ENCODE measurements around the gene FBN2. TPM values are rescaled to one million over a fixed set of nuclear protein-coding genes. Genes with fewer than 3 reads are reported as not detected.
"Not testable (repeated sequence)": the region's sequence is repeated elsewhere in the genome, so short reads cannot be mapped to it uniquely, and the experiment has no call there.

FBN2 gene
- total RNA-seq, 1 donor from 2014 or later, result 0.49 TPM

DNA sequence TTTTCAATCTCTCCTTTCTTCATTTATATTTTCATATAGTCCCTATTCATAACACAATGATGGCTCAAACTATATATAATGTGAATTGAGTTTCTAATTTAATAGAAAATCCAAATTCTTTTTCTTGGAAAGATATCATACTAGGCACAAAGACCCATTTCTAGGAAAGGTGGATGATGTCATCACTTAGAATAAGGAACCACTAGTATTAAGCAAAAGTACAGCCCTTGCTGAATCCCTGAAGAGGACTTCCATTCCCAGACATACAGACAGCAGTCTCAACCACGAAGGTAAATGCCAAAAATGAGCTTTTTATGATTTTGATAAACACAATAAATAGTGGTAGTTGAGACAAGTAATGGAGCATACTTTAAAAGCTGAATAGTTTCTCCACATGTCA is 210.0 kb downstream of the FBN2 start:
- Histone ChIP-seq H3K4me3 (no peak overlapping the region), H3K27ac (no peak overlapping the region), H3K36me3 (no peaks in the 10 kb centered on the region), H3K4me1 (peaks cover 9% of the 10 kb centered on the region), H3K9me3 (no peaks in the 10 kb centered on the region), H3K27me3 (no peaks in the 10 kb centered on the region)
- DNase-seq (ENCODE audit: extremely low spot score in 2 of 2), result no peak
- TF ChIP-seq POLR2A (IDR thresholded peaks at IDR 0.05) (no peak), POLR2AphosphoS5 (IDR thresholded peaks at IDR 0.05; ENCODE audit: insufficient read depth in 1 of 2, low read depth in 1 of 2) (no peak)
- TF ChIP-seq, protein P1, sequence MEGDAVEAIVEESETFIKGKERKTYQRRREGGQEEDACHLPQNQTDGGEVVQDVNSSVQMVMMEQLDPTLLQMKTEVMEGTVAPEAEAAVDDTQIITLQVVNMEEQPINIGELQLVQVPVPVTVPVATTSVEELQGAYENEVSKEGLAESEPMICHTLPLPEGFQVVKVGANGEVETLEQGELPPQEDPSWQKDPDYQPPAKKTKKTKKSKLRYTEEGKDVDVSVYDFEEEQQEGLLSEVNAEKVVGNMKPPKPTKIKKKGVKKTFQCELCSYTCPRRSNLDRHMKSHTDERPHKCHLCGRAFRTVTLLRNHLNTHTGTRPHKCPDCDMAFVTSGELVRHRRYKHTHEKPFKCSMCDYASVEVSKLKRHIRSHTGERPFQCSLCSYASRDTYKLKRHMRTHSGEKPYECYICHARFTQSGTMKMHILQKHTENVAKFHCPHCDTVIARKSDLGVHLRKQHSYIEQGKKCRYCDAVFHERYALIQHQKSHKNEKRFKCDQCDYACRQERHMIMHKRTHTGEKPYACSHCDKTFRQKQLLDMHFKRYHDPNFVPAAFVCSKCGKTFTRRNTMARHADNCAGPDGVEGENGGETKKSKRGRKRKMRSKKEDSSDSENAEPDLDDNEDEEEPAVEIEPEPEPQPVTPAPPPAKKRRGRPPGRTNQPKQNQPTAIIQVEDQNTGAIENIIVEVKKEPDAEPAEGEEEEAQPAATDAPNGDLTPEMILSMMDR (IDR thresholded peaks at IDR 0.05), result no peak
- intact Hi-C loops (cut with DNase I), result no loop called here

DNA sequence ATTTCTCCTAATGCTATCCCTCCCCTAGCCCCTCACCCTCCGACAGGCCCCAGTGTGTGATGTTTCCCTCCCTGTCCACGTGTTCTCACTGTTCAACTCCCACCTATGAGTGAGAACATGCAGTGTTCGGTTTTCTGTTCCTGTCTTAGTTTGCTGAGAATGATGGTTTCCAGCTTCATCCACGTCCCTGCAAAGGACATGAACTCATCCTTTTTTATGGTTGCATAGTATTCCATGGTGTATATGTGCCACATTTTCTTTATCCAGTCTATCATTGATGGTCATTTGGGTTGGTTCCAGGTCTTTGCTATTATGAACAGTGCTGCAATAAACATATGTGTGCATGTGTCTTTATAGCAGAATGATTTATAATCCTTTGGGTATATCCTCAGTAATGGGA is 216.6 kb downstream of the FBN2 start:
- H3K9me3 ChIP-seq; H3K4me3 ChIP-seq; H3K4me1 ChIP-seq; DNase-seq (ENCODE audit: extremely low spot score in 2 of 2); H3K27ac ChIP-seq; H3K36me3 ChIP-seq; intact Hi-C loops (cut with DNase I); H3K27me3 ChIP-seq: not testable (repeated sequence)

DNA sequence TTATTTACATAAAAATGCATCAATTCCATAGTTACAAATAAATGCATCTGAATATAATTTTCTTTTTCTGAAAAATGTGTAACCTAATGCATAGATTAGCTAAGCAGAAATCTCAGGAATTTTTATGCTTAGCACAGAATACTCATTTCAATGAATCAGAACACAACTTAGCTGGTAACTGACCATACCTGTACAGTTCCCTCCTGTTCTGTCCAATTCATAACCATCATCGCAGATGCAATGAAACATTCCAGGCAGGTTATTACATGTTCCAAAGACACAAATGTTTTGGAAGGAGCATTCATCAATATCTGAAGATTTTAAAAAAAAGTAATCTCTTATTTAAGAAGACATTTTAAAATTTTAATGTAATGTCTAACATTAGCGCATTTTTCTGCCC is 219.4 kb downstream of the FBN2 start:
- Histone ChIP-seq H3K9me3 (no peaks in the 10 kb centered on the region), H3K4me1 (no peaks in the 10 kb centered on the region), H3K27me3 (no peaks in the 10 kb centered on the region), H3K27ac (no peak overlapping the region), H3K36me3 (no peaks in the 10 kb centered on the region), H3K4me3 (no peak overlapping the region)
- intact Hi-C loops (cut with DNase I), result no loop called here
- no peak for DNase-seq (ENCODE audit: extremely low spot score in 2 of 2)
- no peak for TF ChIP-seq POLR2A (IDR thresholded peaks at IDR 0.05)
- TF ChIP-seq POLR2AphosphoS5 (IDR thresholded peaks at IDR 0.05; ENCODE audit: insufficient read depth in 1 of 2, low read depth in 1 of 2), result no peak
- TF ChIP-seq, protein P1 (IDR thresholded peaks at IDR 0.05), result no peak

DNA sequence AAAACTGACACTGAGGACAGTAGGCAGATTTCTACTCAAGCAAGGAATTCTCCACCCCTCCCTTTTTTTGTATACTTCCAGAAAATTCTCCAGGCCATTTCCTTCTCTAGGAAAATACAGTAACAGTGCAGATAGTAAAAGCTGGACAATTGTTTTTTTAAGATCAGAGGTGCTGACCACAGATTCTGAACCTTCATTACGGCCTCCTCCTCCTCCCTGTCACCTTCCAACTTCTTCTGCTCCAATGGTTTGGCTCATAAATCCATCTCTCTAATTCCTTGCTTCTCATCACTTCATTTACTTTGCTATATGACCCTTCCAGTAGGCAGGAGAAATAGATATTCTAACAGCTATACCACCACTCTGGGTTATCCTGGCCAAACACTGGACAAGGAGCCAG is 220.6 kb downstream of the FBN2 start:
- Histone ChIP-seq H3K4me1 (no peaks in the 10 kb centered on the region), H3K4me3 (no peak overlapping the region), H3K27ac (no peak overlapping the region), H3K9me3 (no peaks in the 10 kb centered on the region), H3K36me3 (no peaks in the 10 kb centered on the region), H3K27me3 (no peaks in the 10 kb centered on the region)
- intact Hi-C loops (cut with DNase I), result no loop called here
- TF ChIP-seq POLR2AphosphoS5 (IDR thresholded peaks at IDR 0.05; ENCODE audit: insufficient read depth in 1 of 2, low read depth in 1 of 2) (no peak), POLR2A (IDR thresholded peaks at IDR 0.05) (no peak)
- TF ChIP-seq, protein P1 (IDR thresholded peaks at IDR 0.05), result no peak
- no peak for DNase-seq (ENCODE audit: extremely low spot score in 2 of 2)

DNA sequence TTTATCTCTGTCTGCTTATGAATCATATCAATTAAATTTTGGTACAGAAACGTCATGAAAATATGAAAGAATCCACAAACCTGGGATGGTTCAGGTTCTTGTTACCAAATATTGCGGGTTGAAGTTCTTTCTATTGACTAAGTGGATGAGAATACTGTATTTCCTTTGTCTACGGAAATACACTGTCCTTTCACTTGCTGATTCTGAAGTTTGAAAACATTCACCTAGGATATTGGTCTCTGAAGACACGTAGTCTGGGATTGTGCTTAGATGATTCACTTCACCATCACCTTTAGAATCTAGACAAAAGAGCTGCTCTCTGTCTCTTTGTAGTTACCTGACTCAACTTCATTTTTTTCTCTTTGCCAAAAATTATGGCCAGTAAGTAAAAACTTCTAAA is 222.4 kb downstream of the FBN2 start:
- intact Hi-C loops (cut with DNase I), result no loop called here
- no peaks in the 10 kb centered on the region for H3K27me3 ChIP-seq
- H3K9me3 ChIP-seq, result no peaks in the 10 kb centered on the region
- H3K27ac ChIP-seq, result no peak overlapping the region
- no peak for DNase-seq (ENCODE audit: extremely low spot score in 2 of 2)
- H3K36me3 ChIP-seq, result no peaks in the 10 kb centered on the region
- H3K4me3 ChIP-seq, result no peak overlapping the region
- no peaks in the 10 kb centered on the region for H3K4me1 ChIP-seq
- TF ChIP-seq POLR2AphosphoS5 (IDR thresholded peaks at IDR 0.05; ENCODE audit: insufficient read depth in 1 of 2, low read depth in 1 of 2) (no peak), POLR2A (IDR thresholded peaks at IDR 0.05) (no peak)
- TF ChIP-seq, protein P1 (IDR thresholded peaks at IDR 0.05), result no peak

DNA sequence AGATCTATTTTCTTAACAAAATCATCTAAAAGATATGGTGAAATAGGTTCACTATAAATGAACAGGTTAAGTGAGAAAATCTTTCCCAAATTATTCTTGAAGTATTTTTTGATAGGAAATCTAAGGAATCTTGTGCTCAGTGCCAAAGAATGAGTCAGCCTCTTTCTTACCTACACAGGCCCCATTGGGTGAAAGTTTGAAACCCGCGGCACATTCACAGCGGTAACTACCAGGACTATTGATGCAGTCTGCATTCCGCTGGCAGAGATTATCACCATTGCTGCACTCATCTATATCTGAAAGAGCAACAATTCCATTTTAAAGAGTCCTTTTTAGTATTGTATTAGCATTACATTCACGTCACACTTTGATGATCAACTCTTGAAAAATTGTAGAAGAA is 232.7 kb downstream of the FBN2 start:
- intact Hi-C loops (cut with DNase I), result loop anchor here (10.0 kb wide), 1 partner anchor 1731 kb away; no protein-coding TSS in a partner anchor
- Histone ChIP-seq H3K27me3 (no peaks in the 10 kb centered on the region), H3K4me1 (no peaks in the 10 kb centered on the region), H3K27ac (no peak overlapping the region), H3K36me3 (no peaks in the 10 kb centered on the region), H3K9me3 (no peaks in the 10 kb centered on the region), H3K4me3 (no peak overlapping the region)
- no peak for DNase-seq (ENCODE audit: extremely low spot score in 2 of 2)
- TF ChIP-seq POLR2AphosphoS5 (IDR thresholded peaks at IDR 0.05; ENCODE audit: insufficient read depth in 1 of 2, low read depth in 1 of 2) (no peak), POLR2A (IDR thresholded peaks at IDR 0.05) (no peak)
- TF ChIP-seq, protein P1 (IDR thresholded peaks at IDR 0.05), result no peak
